Activated CD4-positive, CD25-positive, alpha-beta regulatory T cell (primary cell): ENCODE measurements around the gene JUN.
A peak's percentile ranks its signal among the peaks of the same experiment; 100 is the strongest.
"Not testable (repeated sequence)": the region's sequence is repeated elsewhere in the genome, so short reads cannot be mapped to it uniquely, and the experiment has no call there.

ENCODE experiments used
- DNase-seq, 4 experiments: peaks; one replicate each; lab custom pipeline; 2025; lab: John Stamatoyannopoulos, UW

JUN gene

GRCh38 chr1:58808077-58808476 lies 24.2 kb upstream of the JUN start:
- no peak for DNase-seq

GRCh38 chr1:58805716-58806571 lies 22.1 kb upstream of the JUN start:
- DNase-seq, result no peak

- no peak for DNase-seq
Measured at GRCh38 chr1:58804853-58805565, 21.2 kb upstream of the JUN start.

GRCh38 chr1:58803858-58804257 lies 20.0 kb upstream of the JUN start:
- no peak for DNase-seq

- no peak for DNase-seq
Measured at GRCh38 chr1:58802640-58803399, 19.0 kb upstream of the JUN start.

- DNase-seq, result not testable (repeated sequence)
Measured at GRCh38 chr1:58801286-58801685, 17.4 kb upstream of the JUN start.

GRCh38 chr1:58799650-58800049 lies 15.8 kb upstream of the JUN start:
- no peak for DNase-seq

- DNase-seq, result no peak
Measured at GRCh38 chr1:58798910-58799442, 15.1 kb upstream of the JUN start.

GRCh38 chr1:58796416-58796815 lies 12.6 kb upstream of the JUN start:
- no peak for DNase-seq

GRCh38 chr1:58794585-58794984 lies 10.7 kb upstream of the JUN start:
- DNase-seq, result no peak

GRCh38 chr1:58792846-58793245 lies 9.0 kb upstream of the JUN start:
- no peak for DNase-seq

GRCh38 chr1:58791106-58791505 lies 7.3 kb upstream of the JUN start:
- DNase-seq, result no peak

- no peak for DNase-seq
Measured at GRCh38 chr1:58789996-58790660, 6.3 kb upstream of the JUN start.

- no peak for DNase-seq
Measured at GRCh38 chr1:58789322-58789856, 5.5 kb upstream of the JUN start.

GRCh38 chr1:58788259-58788658 lies 4.4 kb upstream of the JUN start:
- no peak for DNase-seq

GRCh38 chr1:58786927-58787245 lies 3.0 kb upstream of the JUN start:
- DNase-seq, result no peak

GRCh38 chr1:58786184-58786926 lies 2.5 kb upstream of the JUN start:
- no peak for DNase-seq

GRCh38 chr1:58785442-58786058 lies 1.7 kb upstream of the JUN start:
- DNase-seq, result no peak

GRCh38 chr1:58784758-58785441 lies 1.1 kb upstream of the JUN start:
- peak; percentile 44 to 77 (median 64) for DNase-seq
